Panc1 (cell line): Measurements from ENCODE around the gene KLF2. TPM values are rescaled to one million over a fixed set of nuclear protein-coding genes. Genes with fewer than 3 reads are reported as not detected.

ENCODE experiments used
- ATAC-seq: fragments of 200-7000 bp; cut with Tn5 transposase; 2 replicates; pipeline ENCODE4 v1.9.1; 2020; ENCODE audit warnings: mild to moderate bottlenecking, moderate library complexity
- BruUV-seq: library from RNA; stranded (reverse); fragments of 400-500 nt; replicated peaks from 2 replicates; lab custom pipeline; 2021; lab: Mats Ljungman, UMichigan
- CTCF ChIA-PET: fragments of 300-600 bp; sonication (Branson Sonifier 250); formaldehyde crosslinking; loops from one replicate; lab custom pipeline; 2022; ENCODE audit warnings: antibody characterized with exemption; lab: Charles Lee
- POLR2A ChIA-PET: fragments of 300-600 bp; sonication (Branson Sonifier 250); formaldehyde crosslinking; loops from one replicate; lab custom pipeline; 2022; ENCODE audit warnings: antibody characterized with exemption; lab: Charles Lee
- DNase-seq: peaks from one replicate; pipeline ENCODE4 v3.0.0-alpha.2; 2010; ENCODE audit warnings: low read depth, low spot score
- H3K27ac ChIP-seq: 2 replicates; pipeline ENCODE4 v1.5.1; 2011; ENCODE audit warnings: mild to moderate bottlenecking, low read length, inconsistent platforms
- H3K27me3 ChIP-seq: fragments of 200-500 bp; sonication (Bioruptor generic); 2 replicates; pipeline ENCODE4 v1.6.0; 2014; ENCODE audit warnings: low read length, inconsistent platforms; ENCODE audit not compliant: control insufficient read depth, insufficient read depth
- H3K36me3 ChIP-seq: fragments of 200-500 bp; sonication (Bioruptor generic); 2 replicates; pipeline ENCODE4 v1.5.1; 2014; ENCODE audit warnings: inconsistent platforms, mild to moderate bottlenecking, low read length, moderate library complexity; ENCODE audit not compliant: control insufficient read depth, insufficient read depth
- H3K4me1 ChIP-seq: 2 replicates; pipeline ENCODE4 v1.5.1; 2011; ENCODE audit warnings: inconsistent platforms, mild to moderate bottlenecking, low read length, moderate library complexity; ENCODE audit not compliant: control insufficient read depth, insufficient read depth
- H3K4me3 ChIP-seq, 2 experiments: 2 replicates each; pipeline ENCODE4 v1.5.1; 2011 to 2012; ENCODE audit warnings: low read depth in 2 of 2, low read length in 2 of 2, mild to moderate bottlenecking in 2 of 2, inconsistent platforms in 1 of 2, moderate library complexity in 1 of 2
- H3K9me3 ChIP-seq: fragments of 200-500 bp; sonication (Bioruptor generic); 2 replicates; pipeline ENCODE4 v1.5.1; 2014; ENCODE audit warnings: low read depth, mild to moderate bottlenecking, inconsistent platforms, low read length, moderate library complexity; ENCODE audit not compliant: control insufficient read depth, insufficient read depth
- in situ Hi-C: cut with HindIII; loops from 2 replicates; pipeline ENCODE4 v1.10.0; 2016; ENCODE audit warnings: low sequenced_read_pairs, low pct_unique_long_range_greater_than_20kb
- intact Hi-C: fragments of 100-400 bp; cut with micrococcal nuclease; formaldehyde crosslinking; loops from one replicate; pipeline ENCODE4 v1.10.0; 2022; ENCODE audit not compliant: unreplicated experiment
- total RNA-seq: library from RNA; stranded (reverse); gene quantifications from one replicate; pipeline ENCODE4 v1.2.1, GENCODE V29; 2021; ENCODE audit not compliant: unreplicated experiment
- TF ChIP-seq, protein P1 (sequence below), 2 experiments: IDR thresholded peaks; 2 replicates each; pipeline ENCODE4 v1.6.1; 2011 to 2012; ENCODE audit warnings: low read depth in 2 of 2, control low read depth in 1 of 2, low read length in 1 of 2, mild to moderate bottlenecking in 1 of 2, moderate library complexity in 1 of 2; ENCODE audit not compliant: insufficient read depth in 1 of 2
- TF ChIP-seq, protein P2 (sequence below): fragments of 450-650 bp; IDR thresholded peaks from 2 replicates; pipeline ENCODE4 v1.5.1; 2017; ENCODE audit warnings: mild to moderate bottlenecking

KLF2 gene
- total RNA-seq, 1 experiment from 2014 or later: 3.5 TPM

DNA sequence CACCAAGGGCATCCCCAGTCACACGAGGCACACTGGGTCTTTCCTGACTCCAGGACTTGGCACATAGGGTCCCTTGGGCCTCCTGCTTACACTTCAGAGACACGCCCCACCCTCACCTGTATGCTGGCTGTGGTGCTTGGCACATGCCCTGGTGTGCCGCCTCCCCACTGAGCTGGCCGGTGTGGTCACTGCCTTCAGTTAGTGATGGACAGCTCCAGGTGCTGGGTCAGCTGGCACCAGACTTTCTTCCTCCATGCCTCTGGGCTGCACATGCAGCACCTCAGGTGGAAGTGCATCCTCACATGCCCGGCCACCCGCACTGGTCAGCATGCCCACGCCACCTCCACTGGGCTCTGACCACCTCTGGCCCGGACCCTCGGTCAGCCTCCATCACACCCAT lies 52.9 kb downstream of the KLF2 start:
- POLR2A ChIA-PET: interaction anchor here (0.6 kb wide), 2 partner anchors 197 to 223 kb away, joined by 3 to 6 read pairs; no protein-coding TSS in a partner anchor
- ATAC-seq: no peak
- Histone ChIP-seq H3K36me3 (no peaks in the 10 kb centered on the region), H3K27ac (no peak overlapping the region), H3K27me3 (no peaks in the 10 kb centered on the region), H3K4me1 (no peaks in the 10 kb centered on the region), H3K9me3 (no peaks in the 10 kb centered on the region), H3K4me3 (no peak overlapping the region)
- in situ Hi-C loops: no loop called here
- no TSS peak for BruUV-seq
- intact Hi-C loops: no loop called here
- TF ChIP-seq, protein P1, sequence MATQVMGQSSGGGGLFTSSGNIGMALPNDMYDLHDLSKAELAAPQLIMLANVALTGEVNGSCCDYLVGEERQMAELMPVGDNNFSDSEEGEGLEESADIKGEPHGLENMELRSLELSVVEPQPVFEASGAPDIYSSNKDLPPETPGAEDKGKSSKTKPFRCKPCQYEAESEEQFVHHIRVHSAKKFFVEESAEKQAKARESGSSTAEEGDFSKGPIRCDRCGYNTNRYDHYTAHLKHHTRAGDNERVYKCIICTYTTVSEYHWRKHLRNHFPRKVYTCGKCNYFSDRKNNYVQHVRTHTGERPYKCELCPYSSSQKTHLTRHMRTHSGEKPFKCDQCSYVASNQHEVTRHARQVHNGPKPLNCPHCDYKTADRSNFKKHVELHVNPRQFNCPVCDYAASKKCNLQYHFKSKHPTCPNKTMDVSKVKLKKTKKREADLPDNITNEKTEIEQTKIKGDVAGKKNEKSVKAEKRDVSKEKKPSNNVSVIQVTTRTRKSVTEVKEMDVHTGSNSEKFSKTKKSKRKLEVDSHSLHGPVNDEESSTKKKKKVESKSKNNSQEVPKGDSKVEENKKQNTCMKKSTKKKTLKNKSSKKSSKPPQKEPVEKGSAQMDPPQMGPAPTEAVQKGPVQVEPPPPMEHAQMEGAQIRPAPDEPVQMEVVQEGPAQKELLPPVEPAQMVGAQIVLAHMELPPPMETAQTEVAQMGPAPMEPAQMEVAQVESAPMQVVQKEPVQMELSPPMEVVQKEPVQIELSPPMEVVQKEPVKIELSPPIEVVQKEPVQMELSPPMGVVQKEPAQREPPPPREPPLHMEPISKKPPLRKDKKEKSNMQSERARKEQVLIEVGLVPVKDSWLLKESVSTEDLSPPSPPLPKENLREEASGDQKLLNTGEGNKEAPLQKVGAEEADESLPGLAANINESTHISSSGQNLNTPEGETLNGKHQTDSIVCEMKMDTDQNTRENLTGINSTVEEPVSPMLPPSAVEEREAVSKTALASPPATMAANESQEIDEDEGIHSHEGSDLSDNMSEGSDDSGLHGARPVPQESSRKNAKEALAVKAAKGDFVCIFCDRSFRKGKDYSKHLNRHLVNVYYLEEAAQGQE (IDR thresholded peaks at IDR 0.05; ENCODE audit: insufficient read depth in 1 of 2, low read depth in 2 of 2, low read length in 1 of 2): 0 out of 4 replicates have a peak, but pooled peaks of 1 of the 2 experiments have one; percentile 35
- TF ChIP-seq, protein P2, sequence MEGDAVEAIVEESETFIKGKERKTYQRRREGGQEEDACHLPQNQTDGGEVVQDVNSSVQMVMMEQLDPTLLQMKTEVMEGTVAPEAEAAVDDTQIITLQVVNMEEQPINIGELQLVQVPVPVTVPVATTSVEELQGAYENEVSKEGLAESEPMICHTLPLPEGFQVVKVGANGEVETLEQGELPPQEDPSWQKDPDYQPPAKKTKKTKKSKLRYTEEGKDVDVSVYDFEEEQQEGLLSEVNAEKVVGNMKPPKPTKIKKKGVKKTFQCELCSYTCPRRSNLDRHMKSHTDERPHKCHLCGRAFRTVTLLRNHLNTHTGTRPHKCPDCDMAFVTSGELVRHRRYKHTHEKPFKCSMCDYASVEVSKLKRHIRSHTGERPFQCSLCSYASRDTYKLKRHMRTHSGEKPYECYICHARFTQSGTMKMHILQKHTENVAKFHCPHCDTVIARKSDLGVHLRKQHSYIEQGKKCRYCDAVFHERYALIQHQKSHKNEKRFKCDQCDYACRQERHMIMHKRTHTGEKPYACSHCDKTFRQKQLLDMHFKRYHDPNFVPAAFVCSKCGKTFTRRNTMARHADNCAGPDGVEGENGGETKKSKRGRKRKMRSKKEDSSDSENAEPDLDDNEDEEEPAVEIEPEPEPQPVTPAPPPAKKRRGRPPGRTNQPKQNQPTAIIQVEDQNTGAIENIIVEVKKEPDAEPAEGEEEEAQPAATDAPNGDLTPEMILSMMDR: no peak
- CTCF ChIA-PET: interaction anchor here (0.6 kb wide), 1 partner anchor 110 kb away, joined by 7 read pairs; no protein-coding TSS in a partner anchor
- no peak for DNase-seq

Other genes starting within 250 kb of the KLF2 start
- 165 TPM for gene TPM4, start 248.3 kb upstream of the KLF2 start, total RNA-seq
- 75.8 TPM for gene RAB8A, start 212.9 kb upstream of the KLF2 start, total RNA-seq
- not detected for gene HSH2D, start 181.1 kb upstream of the KLF2 start, total RNA-seq
- gene CIB3, start 151.3 kb upstream of the KLF2 start, total RNA-seq: not detected
- gene FAM32A, start 139.4 kb upstream of the KLF2 start, total RNA-seq: 44.6 TPM
- 88.7 TPM for gene AP1M1, start 126.9 kb upstream of the KLF2 start, total RNA-seq
- gene EPS15L1, start 147.1 kb downstream of the KLF2 start, total RNA-seq: 34.2 TPM
- gene CALR3, start 171.3 kb downstream of the KLF2 start, total RNA-seq: not detected
- gene C19orf44, start 171.6 kb downstream of the KLF2 start, total RNA-seq: 4.4 TPM
- gene CHERP, start 217.6 kb downstream of the KLF2 start, total RNA-seq: 48.3 TPM
- gene SLC35E1, start 247.6 kb downstream of the KLF2 start, total RNA-seq: 43.5 TPM